Naive B cell (primary cell): ENCODE measurements around the gene PELO. TPM values are rescaled to one million over a fixed set of nuclear protein-coding genes. Genes with fewer than 3 reads are reported as not detected.
"Not testable (repeated sequence)": the region's sequence is repeated elsewhere in the genome, so short reads cannot be mapped to it uniquely, and the experiment has no call there.

Experiments
- ATAC-seq, 2 donors: fragments of 150-1000 bp; cut with Tn5 transposase; 2 replicates each; pipeline ENCODE4 v1.10.0; 2021; ENCODE audit warnings: low read depth in 2 of 2, mild to moderate bottlenecking in 2 of 2, moderate library complexity in 2 of 2
- DNase-seq: peaks from one replicate; pipeline ENCODE4 v3.0.0; 2022
- H3K27ac Mint-ChIP-seq, 6 donors: one replicate each; pipeline ENCODE4 v1.8.0; 2020 to 2022; ENCODE audit warnings: mild to moderate bottlenecking in 6 of 6, mixed read lengths in 6 of 6, moderate library complexity in 5 of 6, inconsistent platforms in 2 of 6
- H3K27me3 Mint-ChIP-seq, 3 donors: one replicate each; pipeline ENCODE4 v1.8.0; 2021 to 2022; ENCODE audit warnings: mixed read lengths in 3 of 3, mild to moderate bottlenecking in 1 of 3
- H3K36me3 Mint-ChIP-seq, 2 donors: one replicate each; pipeline ENCODE4 v1.8.0; 2020 to 2022; ENCODE audit warnings: mixed read lengths in 2 of 2, inconsistent platforms in 1 of 2, mild to moderate bottlenecking in 1 of 2
- H3K4me1 Mint-ChIP-seq, 3 donors: one replicate each; pipeline ENCODE4 v1.8.0; 2020 to 2022; ENCODE audit warnings: mixed read lengths in 3 of 3, inconsistent platforms in 1 of 3, mild to moderate bottlenecking in 1 of 3, moderate library complexity in 1 of 3
- H3K4me3 Mint-ChIP-seq, 8 donors: one replicate each; pipeline ENCODE4 v1.8.0; 2020 to 2022; ENCODE audit warnings: mild to moderate bottlenecking in 8 of 8, mixed read lengths in 8 of 8, moderate library complexity in 8 of 8, inconsistent platforms in 2 of 8
- H3K9me3 Mint-ChIP-seq, 7 donors: one replicate each; pipeline ENCODE4 v1.8.0; 2020 to 2022; ENCODE audit warnings: mixed read lengths in 7 of 7, mild to moderate bottlenecking in 5 of 7, inconsistent platforms in 2 of 7, moderate library complexity in 1 of 7
- polyA plus RNA-seq, 6 donors: library from polyadenylated mRNA; unstranded; fragments of 300-500 nt; fragmentation: Illumina TruSeq; gene quantifications; one replicate each; pipeline ENCODE4 v1.2.3, GENCODE V29; 2021; ENCODE audit warnings: low read depth in 6 of 6

The PELO gene
- polyA plus RNA-seq, 6 donors from 2014 or later: 1.3 to 3.6 (median 1.8) TPM

DNA sequence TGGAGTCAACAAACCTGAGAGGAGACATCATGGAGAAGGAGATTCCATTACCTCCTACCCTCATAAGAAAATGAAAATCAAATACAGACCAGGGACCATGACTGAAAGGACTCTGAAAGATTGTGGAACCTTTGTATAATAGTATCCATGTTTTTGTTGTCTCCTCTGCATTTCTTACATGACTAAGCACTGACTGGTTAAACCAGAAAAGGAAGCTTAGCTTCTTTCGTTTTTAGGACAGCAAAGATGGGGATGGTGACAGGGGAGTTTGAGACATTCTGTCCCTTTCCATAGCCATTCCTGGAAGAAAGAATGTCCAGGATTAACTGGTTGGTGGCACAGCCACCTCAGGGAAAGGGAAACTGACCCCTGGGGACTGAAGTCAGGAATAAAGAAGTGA lies 22.2 kb downstream of the PELO start:
- no peaks in the 10 kb centered on the region for H3K36me3 Mint-ChIP-seq
- H3K9me3 Mint-ChIP-seq: no peaks in the 10 kb centered on the region
- H3K27me3 Mint-ChIP-seq: no peaks in the 10 kb centered on the region
- no peak for ATAC-seq
- no peak overlapping the region for H3K4me3 Mint-ChIP-seq
- DNase-seq: no peak
- H3K4me1 Mint-ChIP-seq: peaks cover 0 to 5% (median 3%) of the 10 kb centered on the region in 3 donors
- H3K27ac Mint-ChIP-seq: no peak overlapping the region

DNA sequence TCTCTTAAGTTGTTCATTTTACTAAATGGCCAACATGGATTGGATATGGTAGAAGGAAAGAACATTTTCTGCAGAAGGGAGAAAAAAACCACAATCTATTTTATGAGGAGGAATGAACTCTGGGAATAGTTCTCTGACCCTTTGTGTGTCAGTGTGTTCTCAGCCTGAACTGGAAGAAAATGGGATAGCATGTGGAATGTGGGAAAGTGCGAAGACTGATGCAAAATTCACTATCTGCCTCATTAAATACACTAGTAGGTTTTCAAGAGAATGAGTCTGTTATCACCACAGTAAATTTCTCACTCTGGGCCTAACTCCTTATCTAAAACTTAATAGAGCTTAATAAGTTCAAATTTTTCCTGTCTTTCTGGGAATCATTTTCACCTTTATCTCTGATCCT lies 22.7 kb downstream of the PELO start:
- H3K9me3 Mint-ChIP-seq: no peaks in the 10 kb centered on the region
- no peaks in the 10 kb centered on the region for H3K36me3 Mint-ChIP-seq
- DNase-seq: no peak
- H3K4me3 Mint-ChIP-seq: no peak overlapping the region
- H3K27me3 Mint-ChIP-seq: no peaks in the 10 kb centered on the region
- ATAC-seq: no peak
- no peaks in the 10 kb centered on the region for H3K4me1 Mint-ChIP-seq
- no peak overlapping the region for H3K27ac Mint-ChIP-seq

DNA sequence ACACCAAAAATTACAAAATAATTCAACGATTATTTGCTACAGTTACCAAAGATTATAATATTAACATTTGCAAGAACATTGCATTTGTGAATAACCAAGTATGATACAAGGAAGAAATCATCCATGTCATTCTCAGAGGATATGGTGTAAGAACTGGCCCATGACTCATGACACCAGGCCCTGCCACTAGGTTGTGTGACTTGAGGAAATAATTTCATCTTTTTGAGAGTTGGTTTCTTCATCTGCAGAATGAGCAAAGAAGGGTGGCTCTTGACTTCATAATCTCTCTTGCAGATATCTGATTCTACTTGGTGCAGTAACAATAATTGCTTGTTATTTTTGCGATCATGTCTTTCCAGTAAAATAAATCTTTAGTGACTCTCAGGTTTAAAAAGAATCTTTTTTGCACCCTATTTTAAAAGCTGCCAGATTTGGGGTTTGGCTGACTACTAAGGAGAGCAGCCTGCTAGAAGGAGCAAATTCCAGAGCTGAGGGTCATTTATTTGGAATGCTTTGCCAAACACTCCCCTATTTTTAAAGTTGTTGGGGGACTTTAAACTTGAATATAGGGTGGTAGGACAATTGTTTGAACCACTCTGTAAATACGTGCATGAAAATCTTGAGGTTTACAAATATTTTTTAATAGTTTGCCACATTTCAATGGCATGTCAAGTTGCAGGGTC lies 23.5 kb downstream of the PELO start:
- Mint-ChIP-seq H3K4me3 (no peak overlapping the region), H3K27ac (no peak overlapping the region)
- ATAC-seq: no peak

DNA sequence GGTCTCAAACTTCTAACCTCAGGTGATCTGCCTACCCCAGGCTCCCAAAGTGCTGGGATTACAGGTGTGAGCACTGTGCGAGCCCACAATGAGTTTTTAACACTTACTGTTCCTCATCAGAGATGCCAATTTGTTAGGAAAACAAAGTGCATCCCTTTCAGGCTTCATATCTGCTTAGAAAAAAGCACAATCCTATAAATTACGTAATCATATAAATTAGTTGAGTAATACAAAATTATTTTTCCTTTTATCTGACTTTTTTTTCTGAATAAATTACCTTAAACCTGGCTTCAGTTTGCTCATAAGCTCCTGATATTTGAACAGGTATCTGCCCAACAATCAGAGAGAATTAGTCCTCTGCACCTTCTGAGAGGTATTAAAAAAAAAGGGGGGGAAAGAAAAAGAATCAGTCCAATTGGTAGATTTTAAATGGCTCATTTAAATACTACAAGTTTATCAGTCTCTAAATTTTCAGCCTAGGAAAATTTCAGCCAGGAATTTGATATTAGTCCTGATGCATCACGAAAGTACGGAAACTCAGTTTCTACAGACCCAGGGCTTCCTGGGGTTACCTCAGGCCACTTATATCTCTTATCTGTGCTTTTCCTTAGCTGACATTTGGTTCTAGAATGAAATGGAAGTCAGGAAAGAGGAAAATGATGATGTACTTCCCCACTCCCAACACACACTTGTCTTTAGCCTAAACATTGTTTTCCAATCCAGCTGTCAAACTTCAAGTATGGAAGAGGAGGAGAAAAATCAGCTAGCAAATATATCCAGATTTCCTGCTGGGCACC lies 26.8 kb downstream of the PELO start:
- Mint-ChIP-seq H3K36me3 (no peaks in the 10 kb centered on the region), H3K4me1 (no peaks in the 10 kb centered on the region), H3K27me3 (peaks cover 0 to 9% (median 0%) of the 10 kb centered on the region in 3 donors), H3K9me3 (no peaks in the 10 kb centered on the region), H3K4me3 (no peak overlapping the region), H3K27ac (no peak overlapping the region)
- ATAC-seq (no peak), DNase-seq (no peak)

More for the DNA sequence above, 23.5 kb downstream of the PELO start:
- no peaks in the 10 kb centered on the region for H3K9me3 Mint-ChIP-seq
- no peak for DNase-seq
- H3K36me3 Mint-ChIP-seq: no peaks in the 10 kb centered on the region
- H3K4me1 Mint-ChIP-seq: no peaks in the 10 kb centered on the region
- no peaks in the 10 kb centered on the region for H3K27me3 Mint-ChIP-seq

DNA sequence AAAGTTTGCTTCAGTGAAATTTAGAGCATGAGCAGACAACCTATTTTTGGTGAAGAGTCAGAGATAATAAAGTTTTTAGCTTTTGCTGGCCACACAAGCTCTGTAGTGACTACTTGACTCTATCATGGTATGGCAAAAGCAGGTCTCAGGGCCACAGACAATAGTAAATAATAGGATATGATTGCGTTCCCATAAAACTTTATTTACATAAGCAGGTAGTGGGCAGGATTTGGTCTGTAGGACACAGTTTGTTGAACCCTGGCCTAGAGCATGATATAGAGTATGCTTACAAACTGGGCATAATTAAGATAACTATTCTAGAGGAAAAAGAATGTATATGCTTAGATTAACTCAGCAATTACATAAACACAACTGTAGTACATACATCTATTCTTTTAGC lies 30.1 kb downstream of the PELO start:
- no peaks in the 10 kb centered on the region for H3K9me3 Mint-ChIP-seq
- no peaks in the 10 kb centered on the region for H3K4me1 Mint-ChIP-seq
- H3K4me3 Mint-ChIP-seq: no peak overlapping the region
- DNase-seq: no peak
- H3K27me3 Mint-ChIP-seq: peaks cover 6 to 9% (median 7%) of the 10 kb centered on the region in 3 donors
- H3K27ac Mint-ChIP-seq: no peak overlapping the region
- no peaks in the 10 kb centered on the region for H3K36me3 Mint-ChIP-seq
- no peak for ATAC-seq

DNA sequence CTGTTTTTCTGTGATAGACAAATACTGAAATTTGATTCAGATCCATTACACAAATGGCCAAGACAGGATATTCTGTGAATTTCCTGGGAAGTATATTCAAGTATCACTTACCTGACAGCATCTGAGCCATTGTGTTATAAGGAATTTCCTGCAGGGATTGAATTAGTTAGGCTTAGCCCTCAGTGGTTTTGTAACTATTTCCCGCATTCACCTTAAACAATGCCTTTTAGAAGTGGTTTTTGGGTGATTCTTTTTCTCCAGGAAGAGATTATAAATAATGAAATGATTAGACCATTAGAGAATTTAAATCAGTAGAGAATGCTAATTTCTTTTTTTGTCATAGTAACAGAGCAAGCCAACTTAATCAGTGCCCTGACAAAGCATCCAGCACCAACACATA lies 30.6 kb downstream of the PELO start:
- Mint-ChIP-seq H3K27ac (no peak overlapping the region), H3K9me3 (no peaks in the 10 kb centered on the region), H3K36me3 (no peaks in the 10 kb centered on the region), H3K4me3 (no peak overlapping the region), H3K27me3 (peaks cover 6 to 9% (median 7%) of the 10 kb centered on the region in 3 donors), H3K4me1 (no peaks in the 10 kb centered on the region)
- DNase-seq (no peak), ATAC-seq (no peak)

DNA sequence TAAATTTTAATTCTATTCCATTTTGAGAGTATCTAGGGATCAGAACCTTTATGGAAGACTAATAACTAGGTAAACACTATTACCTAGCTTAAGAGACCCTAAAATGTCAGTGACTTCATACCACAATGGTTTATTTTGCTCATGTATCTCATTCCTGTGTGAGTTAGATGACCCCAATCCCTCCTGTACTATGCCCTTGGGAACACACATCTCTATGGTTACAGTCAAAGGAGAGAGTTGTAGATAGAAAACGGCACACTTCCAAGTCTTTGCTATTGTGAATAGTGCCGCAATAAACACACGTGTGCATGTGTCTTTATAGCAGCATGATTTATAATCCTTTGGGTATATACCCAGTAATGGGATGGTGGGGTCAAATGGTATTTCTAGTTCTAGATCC lies 31.1 kb downstream of the PELO start:
- not testable (repeated sequence) for H3K27me3 Mint-ChIP-seq, H3K9me3 Mint-ChIP-seq, DNase-seq, H3K4me1 Mint-ChIP-seq, ATAC-seq, H3K27ac Mint-ChIP-seq, H3K4me3 Mint-ChIP-seq, H3K36me3 Mint-ChIP-seq

DNA sequence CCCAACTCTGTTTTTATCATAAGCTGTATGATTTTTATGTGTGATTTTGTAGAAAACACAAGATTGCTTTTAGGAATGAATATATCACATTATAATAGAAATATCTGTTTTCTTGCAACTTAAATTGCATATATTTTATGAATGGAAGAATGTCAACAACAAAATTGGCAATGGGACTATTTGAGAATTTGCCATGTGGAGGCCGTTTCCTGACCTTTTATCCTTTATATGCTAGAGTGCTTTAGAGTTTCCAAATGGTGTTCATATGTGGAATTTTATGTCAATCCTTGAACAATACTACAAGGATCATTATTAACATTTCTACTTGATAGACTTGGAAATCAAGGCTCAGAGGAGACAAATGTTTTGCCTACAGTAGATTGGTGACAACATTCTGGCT lies 34.2 kb downstream of the PELO start:
- Mint-ChIP-seq H3K27ac (no peak overlapping the region), H3K4me1 (no peaks in the 10 kb centered on the region), H3K4me3 (no peak overlapping the region), H3K36me3 (no peaks in the 10 kb centered on the region), H3K27me3 (peaks cover 6 to 9% (median 7%) of the 10 kb centered on the region in 3 donors), H3K9me3 (peaks cover 0 to 2% (median 0%) of the 10 kb centered on the region in 7 donors)
- DNase-seq: no peak
- ATAC-seq: no peak

DNA sequence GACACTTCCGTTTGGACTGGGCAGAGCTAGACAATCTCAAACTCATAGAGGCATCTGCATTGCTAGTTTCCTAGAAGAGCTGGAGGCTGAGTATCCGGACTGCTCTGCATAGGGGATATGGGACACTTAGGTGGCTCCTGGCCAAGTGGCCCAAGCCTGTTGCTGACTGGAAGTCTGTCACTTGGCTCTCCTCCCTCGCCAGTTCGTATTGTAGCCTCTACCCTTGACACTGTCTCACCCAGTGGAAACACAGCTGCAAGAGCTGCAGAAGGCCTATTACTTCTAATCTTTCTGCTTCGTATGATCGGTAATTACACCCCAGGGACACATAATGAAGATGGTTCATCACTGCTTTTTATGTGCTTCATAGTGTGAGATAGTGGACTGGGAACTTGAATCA lies 34.7 kb downstream of the PELO start:
- Mint-ChIP-seq H3K36me3 (no peaks in the 10 kb centered on the region), H3K27ac (no peak overlapping the region), H3K4me1 (no peaks in the 10 kb centered on the region), H3K4me3 (no peak overlapping the region), H3K9me3 (peaks cover 0 to 5% (median 2%) of the 10 kb centered on the region in 7 donors), H3K27me3 (peaks cover 6 to 9% (median 7%) of the 10 kb centered on the region in 3 donors)
- ATAC-seq (no peak), DNase-seq (no peak)

DNA sequence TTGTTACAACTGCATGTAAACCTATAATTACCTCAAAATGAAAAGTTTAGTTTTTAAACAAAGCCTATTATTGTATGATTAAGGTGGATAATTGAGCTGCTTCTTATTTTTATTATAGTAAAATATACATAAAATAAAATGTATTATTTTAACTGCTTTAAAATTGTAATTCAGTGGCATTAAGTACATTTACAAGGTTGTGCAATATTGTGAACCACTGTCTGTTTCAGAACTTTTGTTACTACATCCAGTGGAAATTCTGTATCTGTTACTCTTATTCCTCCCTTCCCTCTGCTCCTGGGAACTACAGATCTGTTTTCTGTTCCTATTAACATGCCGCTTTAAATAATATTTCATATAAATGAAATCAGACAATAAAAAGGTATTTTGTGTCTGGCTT lies 37.1 kb downstream of the PELO start:
- H3K27ac Mint-ChIP-seq: no peak overlapping the region
- no peaks in the 10 kb centered on the region for H3K36me3 Mint-ChIP-seq
- H3K4me3 Mint-ChIP-seq: no peak overlapping the region
- H3K4me1 Mint-ChIP-seq: no peaks in the 10 kb centered on the region
- H3K9me3 Mint-ChIP-seq: peaks cover 0 to 18% (median 5%) of the 10 kb centered on the region in 7 donors
- no peak for DNase-seq
- ATAC-seq: no peak
- peaks cover 0 to 11% (median 7%) of the 10 kb centered on the region in 3 donors for H3K27me3 Mint-ChIP-seq

DNA sequence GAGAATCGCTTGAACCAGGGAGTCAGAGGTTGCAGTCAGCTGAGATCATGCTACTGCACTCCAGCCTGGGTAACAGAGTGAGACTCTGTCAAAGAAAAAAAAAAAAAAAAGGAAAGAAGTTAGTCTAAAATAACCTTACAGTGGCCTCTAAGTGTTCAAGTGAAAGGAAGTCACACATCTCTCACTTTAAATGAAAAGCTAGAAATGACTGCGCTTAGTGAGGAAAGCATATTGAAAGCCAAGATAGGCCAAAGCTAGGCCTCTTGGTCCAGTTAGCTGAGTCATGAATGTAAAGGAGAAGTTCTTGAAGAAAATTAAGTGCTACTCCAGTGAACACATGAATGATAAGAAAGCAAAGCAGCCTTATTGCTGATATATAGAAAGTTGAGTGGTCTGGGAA lies 38.1 kb downstream of the PELO start:
- ATAC-seq (no peak), DNase-seq (no peak)
- Mint-ChIP-seq H3K27ac (no peak overlapping the region), H3K27me3 (peaks cover 3 to 11% (median 7%) of the 10 kb centered on the region in 3 donors), H3K36me3 (no peaks in the 10 kb centered on the region), H3K4me3 (no peak overlapping the region), H3K4me1 (no peaks in the 10 kb centered on the region), H3K9me3 (peaks cover 0 to 18% (median 5%) of the 10 kb centered on the region in 7 donors)

DNA sequence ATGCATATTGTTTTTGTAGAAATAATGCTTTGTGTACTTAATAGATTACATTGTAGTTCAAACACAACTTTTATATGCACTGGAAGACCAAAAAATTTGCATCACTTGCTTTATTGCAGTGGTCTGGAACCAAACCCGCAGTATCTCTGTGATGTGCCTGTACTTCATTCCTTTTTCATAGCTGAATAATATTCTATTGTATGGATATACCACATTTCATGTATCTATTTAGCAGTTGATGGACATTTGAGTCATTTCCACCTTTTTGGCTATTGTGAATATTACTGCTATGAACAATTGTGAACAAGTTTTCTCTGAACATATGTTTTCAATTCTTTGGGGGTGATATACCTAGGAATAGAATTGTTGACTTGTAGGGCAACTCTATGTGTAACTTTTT lies 40.1 kb downstream of the PELO start:
- Mint-ChIP-seq H3K9me3 (peaks cover 0 to 18% (median 5%) of the 10 kb centered on the region in 7 donors), H3K4me3 (no peak overlapping the region), H3K27me3 (peaks cover 0 to 9% (median 5%) of the 10 kb centered on the region in 3 donors), H3K4me1 (no peaks in the 10 kb centered on the region), H3K36me3 (no peaks in the 10 kb centered on the region), H3K27ac (no peak overlapping the region)
- ATAC-seq (no peak), DNase-seq (no peak)

DNA sequence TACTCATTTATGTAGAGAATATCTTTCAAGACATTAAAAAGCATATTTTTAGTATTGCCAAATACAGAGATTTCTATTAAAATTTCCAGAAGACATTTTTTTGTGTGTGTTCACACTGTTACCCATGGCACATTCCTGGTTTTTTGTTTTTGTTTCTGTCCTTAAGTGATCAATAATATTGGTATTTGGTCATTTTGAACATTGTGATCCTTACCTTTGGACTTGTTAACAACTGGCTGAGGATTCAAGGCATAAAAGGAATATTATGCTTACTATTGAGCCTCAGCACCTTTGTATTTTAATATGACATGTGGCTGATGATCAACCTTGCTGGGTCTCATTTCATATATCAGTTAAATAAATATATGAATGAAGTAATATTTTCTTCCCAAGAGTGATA lies 41.9 kb downstream of the PELO start:
- H3K9me3 Mint-ChIP-seq: peaks cover 0 to 18% (median 5%) of the 10 kb centered on the region in 7 donors
- peaks cover 8 to 12% (median 9%) of the 10 kb centered on the region in 3 donors for H3K27me3 Mint-ChIP-seq
- peaks cover 0 to 6% (median 0%) of the 10 kb centered on the region in 3 donors for H3K4me1 Mint-ChIP-seq
- H3K4me3 Mint-ChIP-seq: no peak overlapping the region
- H3K27ac Mint-ChIP-seq: no peak overlapping the region
- ATAC-seq (no peak), DNase-seq (no peak)
- no peaks in the 10 kb centered on the region for H3K36me3 Mint-ChIP-seq

DNA sequence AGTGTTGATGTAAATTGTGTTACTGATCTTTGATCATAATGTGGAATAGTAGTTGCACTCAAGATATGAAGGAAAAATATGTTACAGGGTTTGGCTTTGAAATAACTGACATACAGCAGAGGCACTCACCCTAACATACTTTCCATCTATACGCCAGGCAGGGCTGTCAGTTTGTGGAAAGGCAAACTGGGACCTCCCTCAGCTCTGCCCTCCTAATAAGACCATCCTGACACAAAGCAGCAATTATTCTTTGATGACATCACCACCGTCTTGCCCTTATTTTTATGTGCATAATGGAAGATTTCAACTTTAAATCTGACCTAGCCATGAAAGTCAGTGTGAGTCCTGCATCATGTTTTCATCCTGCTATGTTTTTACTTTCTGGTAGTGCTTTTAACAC lies 42.9 kb downstream of the PELO start:
- ATAC-seq (no peak), DNase-seq (no peak)
- peak overlapping the region in 1 of 6 donors; percentile 44 for H3K27ac Mint-ChIP-seq
- H3K4me1 Mint-ChIP-seq: peaks cover 0 to 6% (median 0%) of the 10 kb centered on the region in 3 donors
- peaks cover 0 to 18% (median 5%) of the 10 kb centered on the region in 7 donors for H3K9me3 Mint-ChIP-seq
- H3K4me3 Mint-ChIP-seq: no peak overlapping the region
- H3K36me3 Mint-ChIP-seq: no peaks in the 10 kb centered on the region
- peaks cover 9 to 13% (median 9%) of the 10 kb centered on the region in 3 donors for H3K27me3 Mint-ChIP-seq
